Measurements from ENCODE around the gene FSIP2.

FSIP2 gene

DNA sequence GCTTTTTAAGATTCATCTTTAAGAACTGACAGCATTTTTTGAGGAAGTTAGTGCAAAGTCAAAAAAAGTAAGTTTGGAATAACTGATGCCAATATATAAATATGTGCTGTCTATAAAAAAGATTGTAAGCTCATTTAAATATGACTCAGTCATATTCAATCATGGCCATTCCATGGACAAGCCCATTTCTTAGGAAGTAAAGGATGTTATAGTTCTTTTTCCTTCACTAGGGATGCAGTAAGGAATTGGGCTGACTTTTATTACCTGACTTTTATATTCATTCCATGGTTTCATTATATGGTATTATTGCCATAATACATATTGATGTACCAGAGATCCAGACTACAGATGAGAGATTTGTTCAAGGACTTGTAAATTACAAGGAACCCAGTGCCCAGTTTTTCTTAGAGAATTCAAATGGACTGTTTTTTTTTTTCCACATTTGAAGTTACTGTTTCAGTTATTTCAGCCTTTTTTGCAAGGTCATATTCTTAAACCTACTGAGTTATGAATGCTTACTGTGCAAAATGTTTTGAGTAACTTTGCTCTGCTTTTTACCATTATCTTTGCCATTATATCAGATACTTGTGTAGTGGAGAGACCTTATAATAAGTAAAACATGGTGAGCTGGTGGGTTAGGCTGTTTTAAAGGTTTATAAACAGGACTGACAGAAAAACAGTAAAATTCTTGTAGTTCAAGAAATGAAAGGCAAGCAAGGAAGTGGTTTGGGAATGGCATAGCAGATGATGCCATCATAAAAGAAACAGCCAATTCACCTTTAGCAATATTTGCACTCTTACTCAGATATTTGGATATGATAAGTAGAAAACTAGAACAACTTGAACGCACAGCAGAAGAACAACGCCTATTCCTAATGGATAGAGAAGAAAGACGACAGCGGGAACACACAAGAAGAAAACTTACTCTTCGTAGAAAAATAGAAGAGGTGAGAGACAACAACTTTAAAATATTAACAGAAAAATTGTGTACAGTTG is 7.6 kb downstream of the FSIP2 start:
- TF ChIP-seq, protein P1, sequence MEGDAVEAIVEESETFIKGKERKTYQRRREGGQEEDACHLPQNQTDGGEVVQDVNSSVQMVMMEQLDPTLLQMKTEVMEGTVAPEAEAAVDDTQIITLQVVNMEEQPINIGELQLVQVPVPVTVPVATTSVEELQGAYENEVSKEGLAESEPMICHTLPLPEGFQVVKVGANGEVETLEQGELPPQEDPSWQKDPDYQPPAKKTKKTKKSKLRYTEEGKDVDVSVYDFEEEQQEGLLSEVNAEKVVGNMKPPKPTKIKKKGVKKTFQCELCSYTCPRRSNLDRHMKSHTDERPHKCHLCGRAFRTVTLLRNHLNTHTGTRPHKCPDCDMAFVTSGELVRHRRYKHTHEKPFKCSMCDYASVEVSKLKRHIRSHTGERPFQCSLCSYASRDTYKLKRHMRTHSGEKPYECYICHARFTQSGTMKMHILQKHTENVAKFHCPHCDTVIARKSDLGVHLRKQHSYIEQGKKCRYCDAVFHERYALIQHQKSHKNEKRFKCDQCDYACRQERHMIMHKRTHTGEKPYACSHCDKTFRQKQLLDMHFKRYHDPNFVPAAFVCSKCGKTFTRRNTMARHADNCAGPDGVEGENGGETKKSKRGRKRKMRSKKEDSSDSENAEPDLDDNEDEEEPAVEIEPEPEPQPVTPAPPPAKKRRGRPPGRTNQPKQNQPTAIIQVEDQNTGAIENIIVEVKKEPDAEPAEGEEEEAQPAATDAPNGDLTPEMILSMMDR (IDR thresholded peaks at IDR 0.05; ENCODE audit: extremely low read depth, missing control alignments), result no peak
- no peak for DNase-seq (ENCODE audit: low spot score)

DNA sequence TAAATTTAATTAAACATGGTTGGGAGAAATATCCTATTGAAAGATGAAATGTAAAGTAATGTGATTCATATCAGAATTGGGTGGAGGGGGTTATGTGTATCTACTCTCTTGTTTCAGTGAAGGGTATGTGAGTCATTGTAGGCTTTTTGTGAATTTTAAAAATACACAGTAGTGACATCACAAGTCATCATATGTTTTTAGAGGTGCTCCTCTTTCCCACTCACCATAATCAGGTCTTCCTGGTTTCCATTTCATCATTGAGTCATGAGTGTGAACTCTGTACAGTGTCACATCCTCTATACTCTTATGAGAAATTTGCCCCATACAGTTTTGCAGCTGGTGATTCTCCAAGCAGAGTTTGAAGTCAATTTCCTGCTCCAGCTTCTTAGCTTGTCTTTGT is 18.8 kb downstream of the FSIP2 start:
- no peak for DNase-seq (ENCODE audit: low spot score)
- TF ChIP-seq, protein P1 (IDR thresholded peaks at IDR 0.05; ENCODE audit: extremely low read depth, missing control alignments), result no peak

DNA sequence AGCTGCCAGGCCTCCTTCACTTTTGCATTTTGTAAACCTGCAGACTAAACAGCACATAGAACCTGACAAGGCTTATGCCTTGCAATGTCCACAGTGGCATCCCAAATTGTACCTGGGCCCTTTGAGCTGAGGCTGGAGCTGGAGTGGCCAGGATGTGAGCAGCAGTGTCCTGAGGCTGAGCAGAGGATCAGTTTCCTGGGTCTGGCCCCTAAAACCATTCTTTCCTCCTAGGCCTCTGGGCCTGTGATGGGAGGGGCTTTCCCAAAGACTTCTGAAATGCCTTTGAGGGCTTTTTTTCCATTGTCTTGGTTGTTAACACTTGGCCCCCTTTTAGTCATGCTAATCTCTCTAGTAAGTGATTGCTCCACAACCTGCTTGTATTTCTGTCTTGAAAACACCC is 32.8 kb downstream of the FSIP2 start:
- TF ChIP-seq, protein P1 (IDR thresholded peaks at IDR 0.05; ENCODE audit: extremely low read depth, missing control alignments), result no peak
- no peak for DNase-seq (ENCODE audit: low spot score)

DNA sequence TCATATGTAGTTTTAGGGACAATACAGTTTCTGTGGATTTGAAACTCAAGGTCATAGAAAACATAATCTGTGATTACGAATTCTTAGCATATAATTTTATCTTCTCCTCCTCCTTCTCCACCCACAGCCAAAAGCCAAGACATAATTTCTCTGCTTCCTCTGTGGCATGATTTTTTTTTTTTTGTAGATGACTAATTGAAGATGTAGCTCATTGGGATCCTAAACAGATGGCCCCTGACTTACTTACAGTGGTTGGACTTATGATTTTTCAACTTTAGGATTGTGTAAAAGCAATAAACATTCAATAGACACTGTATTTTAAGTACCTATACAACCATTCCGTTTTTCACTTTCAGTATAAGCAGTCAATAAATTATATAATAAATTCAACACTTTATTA is 42.3 kb downstream of the FSIP2 start:
- no peak for DNase-seq (ENCODE audit: low spot score)
- TF ChIP-seq, protein P1 (IDR thresholded peaks at IDR 0.05; ENCODE audit: extremely low read depth, missing control alignments), result no peak

DNA sequence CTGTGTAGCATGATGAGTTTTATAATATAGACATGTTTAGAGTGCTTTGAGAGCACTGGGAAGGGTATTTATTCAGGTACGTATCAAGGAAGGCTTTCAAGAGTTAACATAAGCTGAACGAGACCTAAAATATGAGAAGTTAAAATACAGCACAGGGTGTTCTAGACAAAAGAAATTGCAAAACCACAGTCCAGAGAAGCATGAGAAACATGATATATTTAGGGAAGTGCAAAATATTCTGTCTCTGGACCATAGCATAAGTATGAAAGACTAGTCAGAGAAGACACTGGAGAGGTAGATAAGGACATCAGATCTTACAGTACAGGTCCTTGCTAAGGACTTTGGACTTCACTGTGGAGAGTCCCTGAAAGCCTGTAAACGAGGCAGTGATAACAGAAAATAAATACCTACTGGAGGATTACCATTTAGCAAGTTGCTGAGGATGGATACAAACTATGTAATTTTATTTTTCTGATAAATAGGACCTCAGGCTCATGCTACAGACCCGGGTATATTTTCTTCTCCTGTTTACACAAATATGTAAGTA is 43.7 kb downstream of the FSIP2 start:
- DNase-seq (ENCODE audit: low spot score), result no peak
- TF ChIP-seq, protein P1 (IDR thresholded peaks at IDR 0.05; ENCODE audit: extremely low read depth, missing control alignments), result no peak

DNA sequence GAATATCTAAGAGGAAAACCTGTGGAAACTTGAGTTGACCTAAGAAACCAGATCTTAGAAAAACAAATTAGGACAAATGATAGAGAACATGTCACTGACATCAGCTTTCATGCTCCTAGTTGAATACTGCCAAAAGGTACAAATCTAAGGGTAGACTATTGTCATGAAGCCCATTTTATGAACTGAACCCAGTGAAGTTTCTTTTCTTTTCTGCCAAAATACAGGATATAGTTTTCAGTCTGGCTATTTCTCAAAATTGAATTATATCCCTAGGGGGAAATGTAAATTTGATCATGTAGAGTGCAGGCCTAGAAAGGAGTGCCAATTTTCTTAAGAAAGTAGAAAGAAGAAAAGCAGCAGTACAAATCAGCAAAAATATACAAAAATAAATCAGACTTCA is 46.6 kb downstream of the FSIP2 start:
- TF ChIP-seq, protein P1 (IDR thresholded peaks at IDR 0.05; ENCODE audit: extremely low read depth, missing control alignments), result no peak
- no peak for DNase-seq (ENCODE audit: low spot score)

DNA sequence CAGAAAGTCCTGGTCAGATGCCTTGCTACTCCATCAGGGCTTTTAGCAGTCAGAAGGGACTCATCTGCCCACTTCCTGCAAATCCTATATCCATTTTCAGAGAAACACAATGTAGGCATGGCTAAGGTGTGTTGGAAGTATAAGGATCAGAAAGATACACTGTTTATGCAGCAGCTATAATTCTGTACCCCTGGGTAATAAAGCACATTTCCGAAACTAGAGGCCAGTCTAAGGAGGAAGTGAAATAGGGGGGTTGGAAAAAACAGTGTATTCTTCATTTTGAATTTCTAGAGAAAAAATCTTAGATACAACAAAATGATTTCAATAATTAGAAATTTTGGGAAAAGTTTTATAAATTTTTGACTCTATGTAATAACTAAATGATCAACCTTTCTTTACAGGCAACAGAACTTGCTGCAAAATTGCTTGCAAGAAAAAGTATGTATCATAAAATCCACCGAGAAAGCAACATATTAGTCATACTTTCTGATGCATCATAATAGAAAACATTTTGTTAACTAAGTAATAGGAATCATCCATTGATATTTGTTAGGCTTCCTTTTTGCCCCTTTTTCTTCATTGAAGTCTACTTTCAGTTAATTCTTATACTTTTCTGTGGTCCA is 47.4 kb downstream of the FSIP2 start:
- peak; percentile 5 for DNase-seq (ENCODE audit: low spot score)
- TF ChIP-seq, protein P1 (IDR thresholded peaks at IDR 0.05; ENCODE audit: extremely low read depth, missing control alignments), result no peak

All from GM20000 (cell line).